SK-N-MC (cell line): ENCODE data around the gene TET2.
A peak's percentile ranks its signal among the peaks of the same experiment; 100 is the strongest.

Source experiments
- DNase-seq: peaks from one replicate; pipeline ENCODE4 v3.0.0-alpha.2; 2011; ENCODE audit warnings: low read depth, low spot score
- H3K27ac ChIP-seq: fragments of 200-600 bp; sonication (generic); 2 replicates; pipeline ENCODE4 v1.5.1; 2016; ENCODE audit warnings: mixed run types
- H3K36me3 ChIP-seq: fragments of 200-600 bp; sonication (generic); 2 replicates; pipeline ENCODE4 v1.6.1; 2017; ENCODE audit warnings: antibody characterized with exemption, low read length, mixed read lengths; ENCODE audit not compliant: insufficient read depth
- H3K4me3 ChIP-seq: fragments of 200-600 bp; sonication (generic); 2 replicates; pipeline ENCODE4 v1.5.1; 2016
- H3K9ac ChIP-seq: fragments of 200-600 bp; sonication (generic); 2 replicates; pipeline ENCODE4 v1.8.0; 2017; ENCODE audit warnings: mixed run types, mixed read lengths; ENCODE audit not compliant: insufficient read length
- H3K9me3 ChIP-seq: fragments of 200-600 bp; sonication (generic); 2 replicates; pipeline ENCODE4 v1.6.1; 2017; ENCODE audit warnings: low read depth, mild to moderate bottlenecking, antibody characterized with exemption, low read length, moderate library complexity, mixed read lengths
- EZH2 ChIP-seq: fragments of 200-600 bp; sonication (generic); IDR thresholded peaks from one replicate; pipeline ENCODE4 v1.6.1; 2017; ENCODE audit warnings: antibody characterized with exemption
- FOXP2 ChIP-seq: optimal IDR thresholded peaks from 2 replicates; pipeline ENCODE3; 2011; ENCODE audit warnings: mild to moderate bottlenecking, moderate library complexity; ENCODE audit not compliant: insufficient read depth; ENCODE audit errors: extremely low read length, control extremely low read depth
- POLR2AphosphoS5 ChIP-seq: IDR thresholded peaks from 2 replicates; pipeline ENCODE4 v1.6.1; 2012; ENCODE audit warnings: mild to moderate bottlenecking, low read depth, low read length, borderline replicate concordance

The TET2 gene

DNA sequence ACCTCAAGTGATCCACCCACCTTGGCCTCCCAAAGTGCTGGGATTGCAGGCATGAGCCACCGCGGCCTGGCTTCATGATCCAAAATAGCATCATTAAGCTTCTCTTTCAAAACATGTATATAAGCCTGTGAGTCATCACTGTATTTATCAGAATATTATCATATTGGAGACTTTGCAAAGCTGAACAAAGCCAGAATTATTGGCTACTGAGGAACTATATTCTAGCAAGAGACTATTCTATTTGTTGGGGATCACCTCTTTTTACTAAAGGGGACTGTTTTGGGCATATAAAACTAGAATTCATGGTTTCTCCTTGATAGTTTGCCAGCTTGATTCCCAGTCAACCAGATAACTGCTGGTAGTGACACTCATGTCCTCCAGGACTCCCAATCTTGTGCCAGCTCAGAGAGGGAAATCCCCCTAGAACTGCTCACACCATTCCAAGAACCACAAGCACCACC, 40.1 kb downstream of the TET2 start:
- no peak overlapping the region for H3K9ac ChIP-seq
- no peak for DNase-seq
- peaks cover 22% of the 10 kb centered on the region for H3K36me3 ChIP-seq
- no peaks in the 10 kb centered on the region; the same call in 1 of the 2 replicates for H3K9me3 ChIP-seq
- TF ChIP-seq POLR2AphosphoS5 (no peak), EZH2 (no peak), FOXP2 (no peak)
- no peak overlapping the region for H3K4me3 ChIP-seq
- H3K27ac ChIP-seq, result no peak overlapping the region

DNA sequence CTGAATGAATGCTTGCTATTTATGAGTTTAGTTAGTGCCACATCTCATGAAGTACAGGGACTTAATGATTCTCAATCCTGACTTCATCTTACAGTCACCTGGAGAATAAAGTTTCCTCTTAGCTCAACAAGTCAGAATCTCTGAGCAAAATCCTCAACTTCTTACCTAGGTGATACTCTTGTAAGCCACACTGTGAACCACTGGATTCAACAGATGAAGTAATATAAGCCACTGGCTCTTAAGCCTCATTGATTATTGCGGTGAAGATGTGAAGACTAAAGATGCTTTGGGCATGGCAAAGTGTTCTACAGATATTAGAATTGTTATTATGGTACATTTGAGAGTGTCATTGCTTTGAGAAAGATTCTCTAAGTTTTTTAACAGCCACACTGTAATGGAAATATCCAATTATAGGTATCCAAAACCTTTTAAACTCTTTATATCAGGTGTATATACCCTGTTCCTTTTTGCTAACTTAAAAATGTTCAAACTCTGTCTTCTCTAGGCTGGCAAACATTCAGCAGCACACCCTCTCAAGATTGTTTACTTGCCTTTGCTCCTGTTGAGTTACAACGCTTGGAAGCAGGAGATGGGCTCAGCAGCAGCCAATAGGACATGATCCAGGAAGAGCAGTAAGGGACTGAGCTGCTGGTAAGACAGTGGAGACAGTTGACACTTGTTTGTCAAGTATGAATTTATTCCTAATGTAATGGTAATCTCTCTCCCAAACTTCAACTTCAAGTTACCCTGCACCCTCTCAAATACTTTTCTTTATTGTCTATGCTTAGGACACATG, 43.4 kb downstream of the TET2 start:
- Histone ChIP-seq H3K4me3 (no peak overlapping the region), H3K36me3 (peaks cover 26% of the 10 kb centered on the region), H3K9me3 (no peaks in the 10 kb centered on the region), H3K27ac (no peak overlapping the region), H3K9ac (no peak overlapping the region)
- TF ChIP-seq POLR2AphosphoS5, result no peak
- no peak for TF ChIP-seq EZH2
- TF ChIP-seq FOXP2, result no peak
- no peak for DNase-seq

DNA sequence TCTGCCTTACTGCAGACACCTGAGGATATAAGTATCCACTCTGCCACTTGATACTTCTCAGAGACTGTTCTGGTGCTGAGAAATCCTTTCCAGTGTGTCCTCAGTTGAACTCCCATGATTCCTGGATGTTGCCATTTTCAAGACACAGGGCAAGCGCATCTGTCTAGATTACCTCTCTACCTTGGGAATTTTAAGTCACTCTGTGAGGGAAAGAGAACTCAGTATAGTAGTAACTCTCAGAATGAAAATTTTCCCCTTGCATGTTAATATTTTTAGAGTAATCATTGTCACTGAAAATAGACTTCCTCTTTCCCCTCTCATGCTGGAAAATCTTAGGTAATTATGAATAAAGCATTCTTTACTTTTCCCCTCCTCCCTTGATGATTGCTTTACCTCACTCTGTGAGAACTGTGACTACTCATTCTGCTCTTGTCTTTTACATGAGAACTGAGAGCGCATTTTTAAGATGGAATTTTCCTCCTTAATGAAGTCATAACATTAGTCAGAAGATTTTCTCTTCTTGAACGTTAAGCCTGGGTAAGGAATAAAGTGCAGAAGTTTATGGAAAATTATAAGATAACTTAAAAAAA, 45.0 kb downstream of the TET2 start:
- peaks cover 32% of the 10 kb centered on the region for H3K36me3 ChIP-seq
- DNase-seq, result no peak
- peak overlapping the region; percentile 50 for H3K4me3 ChIP-seq
- H3K27ac ChIP-seq, result peak overlapping the region; percentile 72
- TF ChIP-seq EZH2 (no peak), FOXP2 (no peak), POLR2AphosphoS5 (no peak)
- no peaks in the 10 kb centered on the region for H3K9me3 ChIP-seq
- H3K9ac ChIP-seq, result no peak overlapping the region

DNA sequence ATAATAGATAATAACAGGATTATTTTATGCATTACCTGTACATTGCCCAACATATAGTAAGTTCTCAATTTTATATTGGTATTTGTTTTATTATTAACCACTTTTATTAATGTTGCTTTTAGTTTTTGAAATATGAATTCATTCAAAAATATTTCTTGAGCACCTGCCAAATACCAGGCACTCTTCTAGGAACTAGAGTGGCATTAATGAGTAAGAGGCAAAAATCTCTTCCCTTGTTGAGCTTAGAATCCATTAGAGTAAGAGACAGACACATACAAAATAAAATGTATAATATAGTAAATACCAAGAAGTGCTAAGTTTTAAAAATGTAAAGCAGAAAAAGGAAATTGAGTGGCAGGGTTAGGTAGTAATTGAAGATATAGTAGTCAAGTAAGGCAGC, 45.8 kb downstream of the TET2 start:
- Histone ChIP-seq H3K4me3 (peak overlapping the region; percentile 50; the same call in 1 of the 2 replicates), H3K9ac (no peak overlapping the region), H3K36me3 (peaks cover 30% of the 10 kb centered on the region), H3K9me3 (no peaks in the 10 kb centered on the region), H3K27ac (peak overlapping the region; percentile 72; the same call in 1 of the 2 replicates)
- no peak for DNase-seq
- TF ChIP-seq FOXP2 (no peak), EZH2 (no peak), POLR2AphosphoS5 (no peak)

DNA sequence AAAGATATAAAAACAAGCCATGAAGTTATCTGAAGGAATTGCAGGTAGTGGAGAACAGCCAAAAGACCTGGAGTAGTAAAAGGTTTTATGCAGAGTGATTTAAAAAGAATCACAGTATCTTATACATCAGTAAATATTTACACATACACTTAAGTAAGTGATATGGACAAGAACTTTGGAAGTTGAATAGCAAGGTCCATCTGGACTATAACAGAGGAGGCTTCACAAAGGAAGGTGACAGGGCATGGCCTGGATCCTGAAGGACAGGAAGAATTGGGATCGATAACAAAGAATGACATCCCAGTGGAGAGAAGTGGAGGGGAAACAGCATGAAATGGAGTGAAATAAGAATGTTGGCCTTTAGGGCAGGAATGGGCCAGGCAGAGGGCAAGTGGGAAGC, 46.2 kb downstream of the TET2 start:
- peaks cover 30% of the 10 kb centered on the region for H3K36me3 ChIP-seq
- no peak overlapping the region for H3K9ac ChIP-seq
- H3K9me3 ChIP-seq, result no peaks in the 10 kb centered on the region
- DNase-seq, result no peak
- no peak overlapping the region for H3K4me3 ChIP-seq
- no peak overlapping the region for H3K27ac ChIP-seq
- no peak for TF ChIP-seq EZH2
- no peak for TF ChIP-seq POLR2AphosphoS5

DNA sequence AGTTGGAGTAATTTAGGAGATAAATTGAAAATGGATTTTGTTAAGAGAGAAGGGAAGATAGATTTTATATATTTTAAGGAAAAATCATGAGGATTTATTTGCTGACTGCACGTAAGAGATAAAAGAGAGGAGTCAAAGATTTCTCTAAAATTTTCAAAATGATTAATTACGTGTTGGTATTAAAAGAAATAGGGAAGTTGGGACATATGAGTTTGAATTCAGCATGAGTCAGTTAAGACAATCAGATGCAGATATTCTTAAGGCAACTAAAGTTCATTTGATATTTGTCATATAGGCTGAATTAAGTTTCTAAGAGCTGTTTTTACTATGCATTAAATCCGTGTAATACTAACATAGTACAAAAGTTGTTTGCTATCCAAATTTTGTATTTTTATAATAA, 46.9 kb downstream of the TET2 start:
- no peak for DNase-seq
- H3K9me3 ChIP-seq, result no peaks in the 10 kb centered on the region

DNA sequence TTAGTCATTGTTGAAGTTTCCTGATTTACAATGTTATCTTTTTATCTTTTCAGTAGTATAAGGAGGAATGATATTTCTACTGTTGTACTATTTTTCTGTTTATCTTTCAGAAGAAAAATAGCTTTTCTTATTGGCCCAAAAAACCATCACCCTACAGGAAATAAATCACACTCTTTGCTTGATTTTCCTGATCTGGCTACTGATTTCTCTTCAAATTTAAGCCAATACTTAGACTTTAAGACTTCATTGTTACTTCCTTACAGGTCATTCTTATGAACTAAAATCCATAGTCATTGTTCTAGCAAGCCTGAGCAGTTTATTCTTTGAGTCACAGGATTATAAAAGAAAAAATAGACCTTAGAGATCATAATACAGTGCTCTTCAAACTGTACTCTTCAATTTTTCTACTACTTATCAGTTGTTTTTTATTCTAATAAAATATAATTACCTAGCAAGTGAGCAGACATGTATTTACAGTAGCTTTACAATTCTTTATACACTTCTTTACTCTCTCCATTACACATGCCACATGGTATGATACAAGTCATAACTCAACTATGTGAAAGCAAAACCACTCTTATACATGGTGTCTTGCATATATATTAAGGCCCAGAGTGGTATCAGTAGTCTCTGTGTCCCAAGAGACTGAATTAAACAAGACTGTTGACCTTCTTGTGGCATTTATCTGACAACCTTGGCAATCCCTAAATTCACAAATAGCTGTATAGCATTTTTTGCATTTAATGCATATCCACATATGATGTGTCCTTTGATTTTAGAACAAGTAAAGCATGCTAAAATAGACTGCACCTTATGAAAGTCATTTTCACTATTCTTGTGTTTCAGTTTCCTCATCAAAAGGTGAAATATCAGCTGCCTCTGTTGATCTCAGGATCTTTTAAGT, 47.9 kb downstream of the TET2 start:
- no peak for DNase-seq
- Histone ChIP-seq H3K9ac (no peak overlapping the region), H3K36me3 (peaks cover 30% of the 10 kb centered on the region), H3K9me3 (no peaks in the 10 kb centered on the region), H3K27ac (no peak overlapping the region), H3K4me3 (no peak overlapping the region)
- TF ChIP-seq FOXP2, result no peak
- TF ChIP-seq EZH2, result no peak
- no peak for TF ChIP-seq POLR2AphosphoS5

More for the DNA sequence above, 46.9 kb downstream of the TET2 start:
- no peak overlapping the region for H3K9ac ChIP-seq
- H3K36me3 ChIP-seq, result peaks cover 30% of the 10 kb centered on the region
- TF ChIP-seq POLR2AphosphoS5 (no peak), FOXP2 (no peak), EZH2 (no peak)
- H3K4me3 ChIP-seq, result no peak overlapping the region
- H3K27ac ChIP-seq, result no peak overlapping the region

DNA sequence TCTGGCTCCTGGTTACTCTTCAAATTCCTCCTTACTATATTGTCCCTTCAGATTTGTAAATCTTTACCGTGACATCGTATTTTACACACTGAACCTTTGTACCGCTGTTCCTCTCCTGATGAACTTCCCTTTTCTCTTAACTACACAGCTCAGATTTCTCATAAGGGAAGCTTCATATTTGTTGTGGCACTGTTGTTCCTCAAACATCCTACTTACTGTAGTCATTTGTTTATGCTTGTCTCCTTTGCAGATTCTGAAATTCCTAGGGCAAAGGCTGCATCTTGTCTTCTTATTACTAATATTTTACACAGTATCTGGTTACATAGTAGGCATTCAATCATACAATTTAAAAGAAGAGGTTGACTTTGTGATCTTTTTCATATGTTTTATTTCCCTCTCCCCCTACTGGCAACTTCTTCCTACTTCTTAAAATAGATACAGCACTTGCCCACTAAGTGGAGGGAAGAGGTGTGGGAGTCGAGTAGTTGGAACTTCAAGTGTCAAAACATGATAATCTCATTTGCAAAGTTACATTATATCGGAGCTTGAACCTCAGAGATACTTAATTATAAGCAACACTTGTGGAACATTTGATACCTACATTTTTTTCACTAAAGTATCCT, 50.0 kb downstream of the TET2 start:
- Histone ChIP-seq H3K27ac (no peak overlapping the region), H3K4me3 (no peak overlapping the region), H3K9ac (no peak overlapping the region), H3K36me3 (peaks cover 17% of the 10 kb centered on the region), H3K9me3 (no peaks in the 10 kb centered on the region)
- no peak for TF ChIP-seq FOXP2
- TF ChIP-seq EZH2, result no peak
- no peak for TF ChIP-seq POLR2AphosphoS5
- DNase-seq, result no peak
